GM12865 (cell line): ENCODE measurements around the gene SNX14.
"Not testable (repeated sequence)": the region's sequence is repeated elsewhere in the genome, so short reads cannot be mapped to it uniquely, and the experiment has no call there.

Source experiments
- DNase-seq: peaks from one replicate; pipeline ENCODE4 v3.0.0; 2010; ENCODE audit warnings: low read depth
- H3K4me3 ChIP-seq: 2 replicates; pipeline ENCODE4 v1.5.1; 2011; ENCODE audit warnings: mild to moderate bottlenecking, low read depth, low read length, control low read depth
- CTCF ChIP-seq: IDR thresholded peaks from 2 replicates; pipeline ENCODE4 v1.5.1; 2011; ENCODE audit warnings: low read length, control low read depth, low read depth, inconsistent platforms; ENCODE audit not compliant: insufficient read depth; ENCODE audit errors: missing control alignments

SNX14 gene

GRCh38 chr6:85569323-85569722 lies 24.3 kb downstream of the SNX14 start:
- no peak overlapping the region for H3K4me3 ChIP-seq
- TF ChIP-seq CTCF: no peak
- DNase-seq: no peak

- H3K4me3 ChIP-seq: no peak overlapping the region
- TF ChIP-seq CTCF: no peak
Measured at GRCh38 chr6:85568411-85568810, 25.2 kb downstream of the SNX14 start.

GRCh38 chr6:85565736-85566135 lies 27.9 kb downstream of the SNX14 start:
- no peak for TF ChIP-seq CTCF
- H3K4me3 ChIP-seq: no peak overlapping the region
- DNase-seq: no peak

More at GRCh38 chr6:85568411-85568810, 25.2 kb downstream of the SNX14 start:
- DNase-seq: no peak

GRCh38 chr6:85564223-85564622 lies 29.4 kb downstream of the SNX14 start:
- not testable (repeated sequence) for H3K4me3 ChIP-seq, DNase-seq

GRCh38 chr6:85561750-85562357 lies 31.8 kb downstream of the SNX14 start:
- no peak for TF ChIP-seq CTCF
- no peak for DNase-seq
- no peak overlapping the region for H3K4me3 ChIP-seq

GRCh38 chr6:85556992-85557668 lies 36.5 kb downstream of the SNX14 start:
- no peak for TF ChIP-seq CTCF
- DNase-seq: no peak
- no peak overlapping the region for H3K4me3 ChIP-seq

- no peak overlapping the region for H3K4me3 ChIP-seq
- no peak for DNase-seq
- TF ChIP-seq CTCF: no peak
Measured at GRCh38 chr6:85552652-85553051, 41.0 kb downstream of the SNX14 start.
